Femur (tissue), 1 donor: ENCODE results near the gene ETV4.

ENCODE experiments used
- DNase-seq: peaks from one replicate; pipeline ENCODE4 v3.0.0-alpha.2; 2017

The ETV4 gene

GRCh38 chr17:43546319-43547188 is at the start of gene ETV4:
TSS of gene ETV4 (minus strand) at chr17:43546340. CDS start at chr17:43545617, 723 bp downstream.
- peak; percentile 95 for DNase-seq

GRCh38 chr17:43595466-43595865 is 49.3 kb upstream of the ETV4 start:
- no peak for DNase-seq

DNA sequence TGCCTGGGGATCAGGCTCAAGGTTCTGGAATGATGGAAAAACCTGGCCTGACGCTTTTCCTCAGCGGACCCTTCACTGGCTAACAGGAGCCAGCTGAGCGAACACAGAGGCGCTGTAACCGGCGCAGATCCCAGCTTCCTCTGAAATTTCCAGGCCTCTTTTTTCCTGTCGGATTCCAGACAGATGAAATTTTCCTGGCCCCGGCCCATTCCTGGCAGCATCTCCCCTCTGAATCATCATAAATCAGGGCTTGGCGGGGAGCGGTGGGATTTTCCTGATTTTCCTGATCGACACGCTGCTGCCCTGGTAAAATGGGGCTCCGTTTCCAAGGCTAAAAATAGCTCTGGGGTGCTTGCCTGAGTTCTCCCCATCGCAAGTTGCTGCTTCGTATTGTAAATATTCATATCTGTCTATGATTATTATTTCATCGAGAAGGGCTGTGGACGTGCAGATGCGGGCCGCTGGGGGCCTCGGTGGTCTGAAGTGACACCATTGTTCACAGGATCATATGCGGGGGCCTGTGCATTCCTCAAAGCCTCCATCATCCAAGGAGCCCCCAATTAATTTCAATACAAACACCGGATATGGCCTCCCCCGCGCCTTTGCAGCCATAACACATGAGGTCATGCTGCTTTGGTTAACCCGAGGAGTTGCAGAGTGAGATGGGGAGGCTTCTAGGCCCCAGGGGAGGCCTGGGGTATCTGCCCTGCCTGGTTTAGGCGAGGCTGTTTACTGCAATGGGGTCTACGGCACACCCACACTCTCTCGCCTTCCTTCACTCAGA is 45.8 kb upstream of the ETV4 start:
- DNase-seq, result peak; percentile 94

DNA sequence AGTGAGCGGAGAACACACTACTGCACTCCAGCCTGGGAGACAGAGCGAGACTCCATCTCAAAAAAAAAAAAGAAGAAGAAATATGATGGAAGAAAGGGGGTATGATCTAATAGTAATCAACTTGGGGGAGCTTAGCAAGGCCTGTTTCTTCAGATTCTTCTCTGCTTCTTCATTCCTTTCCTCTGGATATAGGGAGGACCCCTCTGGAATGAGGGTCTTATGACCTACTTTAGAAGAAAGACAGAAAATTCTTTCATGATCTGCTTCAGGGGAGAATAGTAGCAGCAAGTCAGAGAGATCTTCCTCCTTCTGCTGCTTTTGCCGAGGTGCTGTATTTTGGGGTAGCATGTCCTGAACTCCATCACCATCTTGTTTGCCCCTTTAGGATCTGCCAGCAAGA is 44.9 kb upstream of the ETV4 start:
- DNase-seq, result no peak

DNA sequence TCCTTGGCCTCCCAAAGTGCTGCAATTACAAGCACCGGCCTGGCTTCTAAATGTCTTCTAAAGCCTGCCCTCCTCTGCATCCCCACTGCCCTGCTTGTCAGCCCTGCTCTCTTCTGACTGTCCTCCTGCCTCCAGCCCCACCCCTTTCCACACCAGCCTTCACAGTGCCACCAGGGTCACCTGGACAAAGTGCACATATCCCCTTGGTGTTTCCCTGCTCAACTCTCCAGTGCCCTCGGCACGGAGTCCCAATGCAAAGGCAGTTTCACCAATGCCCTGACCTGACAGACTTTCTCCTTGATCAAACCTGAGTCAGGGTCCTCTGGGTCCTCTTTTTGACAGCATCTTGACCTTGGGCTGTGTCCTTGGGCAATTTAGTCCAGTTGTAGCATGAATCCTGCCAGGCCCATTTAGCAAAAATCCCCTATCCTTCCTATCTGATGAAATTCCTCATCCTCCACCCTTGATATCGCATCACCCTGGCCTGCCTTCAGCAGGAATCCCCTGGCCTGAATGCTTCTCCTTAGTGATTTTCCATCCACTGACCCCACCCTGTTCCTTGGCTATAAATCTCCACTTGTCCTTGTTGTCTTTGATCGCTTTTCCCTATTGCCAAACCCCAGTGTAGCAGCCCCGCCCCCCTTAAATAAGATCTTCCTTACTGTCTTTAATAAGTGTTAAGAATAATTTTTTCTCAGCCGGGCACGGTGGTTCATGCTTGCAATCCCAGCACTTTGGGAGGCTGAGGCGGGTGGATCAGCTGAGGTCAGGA is 42.7 kb upstream of the ETV4 start:
- no peak for DNase-seq

GRCh38 chr17:43588121-43588520 is 42.0 kb upstream of the ETV4 start:
- no peak for DNase-seq

DNA sequence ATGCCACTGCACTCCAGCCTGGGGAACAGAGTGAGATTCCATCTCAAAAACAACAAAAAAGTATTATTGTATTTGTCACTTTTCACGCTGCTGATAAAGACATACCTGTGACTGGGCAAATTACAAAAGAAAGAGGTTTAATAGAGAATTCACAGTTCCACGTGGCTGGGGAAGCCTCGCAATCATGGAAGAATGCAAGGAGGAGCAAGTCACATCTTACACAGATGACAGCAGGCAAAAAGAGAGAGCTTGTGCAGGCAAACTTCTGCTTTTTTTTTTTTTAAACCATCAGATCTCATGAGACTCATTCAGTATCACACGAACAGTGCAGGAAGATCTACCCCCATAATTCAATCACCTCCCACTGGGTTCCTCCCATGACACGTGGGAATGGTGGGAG is 41.5 kb upstream of the ETV4 start:
- no peak for DNase-seq

DNA sequence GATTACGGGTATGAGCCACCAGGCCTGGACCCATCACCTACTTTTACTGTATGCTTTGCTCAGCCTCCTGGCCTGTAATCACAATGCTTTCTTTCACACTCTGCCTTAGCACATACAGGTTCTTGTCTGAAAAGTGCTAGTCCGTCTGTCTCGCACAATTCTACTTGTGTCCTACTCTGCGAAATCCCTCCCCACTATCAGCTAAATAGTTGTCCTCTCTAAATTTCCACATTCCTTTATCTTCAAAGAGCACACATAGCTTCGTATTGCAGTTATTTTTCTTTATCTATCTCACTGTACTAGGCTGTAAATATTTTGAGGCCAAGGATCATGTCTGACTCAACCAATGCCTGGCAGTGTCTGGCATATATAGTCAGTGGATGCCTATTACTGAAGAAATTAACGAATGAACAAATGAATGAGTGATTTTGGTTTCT is 38.5 kb upstream of the ETV4 start:
- DNase-seq, result no peak

GRCh38 chr17:43583332-43583731 is 37.2 kb upstream of the ETV4 start:
- no peak for DNase-seq

DNA sequence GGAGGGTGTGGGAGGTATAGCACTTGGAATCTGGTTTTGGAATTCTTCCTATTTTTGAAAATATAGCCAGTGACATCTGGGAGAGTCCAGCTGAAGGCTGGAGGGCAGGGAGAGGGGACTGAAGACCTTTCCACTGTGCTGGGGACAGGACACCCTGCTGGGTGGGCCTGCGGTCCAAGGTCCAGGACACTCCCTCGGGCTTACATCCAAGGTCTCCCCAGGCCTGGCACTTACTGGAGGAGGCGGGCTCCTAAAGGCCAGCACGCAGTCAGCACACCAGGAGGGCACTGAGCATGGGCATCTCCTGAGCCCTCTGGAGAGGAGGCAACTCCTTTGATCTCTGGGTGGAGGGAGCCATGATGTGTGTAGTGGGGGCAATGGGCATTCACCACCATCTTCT is 35.5 kb upstream of the ETV4 start:
- no peak for DNase-seq

- no peak for DNase-seq
These were observed 35.0 kb upstream of the ETV4 start for GRCh38 chr17:43581130-43581529.

- DNase-seq, result no peak
These were observed 33.5 kb upstream of the ETV4 start for GRCh38 chr17:43579566-43580140.

DNA sequence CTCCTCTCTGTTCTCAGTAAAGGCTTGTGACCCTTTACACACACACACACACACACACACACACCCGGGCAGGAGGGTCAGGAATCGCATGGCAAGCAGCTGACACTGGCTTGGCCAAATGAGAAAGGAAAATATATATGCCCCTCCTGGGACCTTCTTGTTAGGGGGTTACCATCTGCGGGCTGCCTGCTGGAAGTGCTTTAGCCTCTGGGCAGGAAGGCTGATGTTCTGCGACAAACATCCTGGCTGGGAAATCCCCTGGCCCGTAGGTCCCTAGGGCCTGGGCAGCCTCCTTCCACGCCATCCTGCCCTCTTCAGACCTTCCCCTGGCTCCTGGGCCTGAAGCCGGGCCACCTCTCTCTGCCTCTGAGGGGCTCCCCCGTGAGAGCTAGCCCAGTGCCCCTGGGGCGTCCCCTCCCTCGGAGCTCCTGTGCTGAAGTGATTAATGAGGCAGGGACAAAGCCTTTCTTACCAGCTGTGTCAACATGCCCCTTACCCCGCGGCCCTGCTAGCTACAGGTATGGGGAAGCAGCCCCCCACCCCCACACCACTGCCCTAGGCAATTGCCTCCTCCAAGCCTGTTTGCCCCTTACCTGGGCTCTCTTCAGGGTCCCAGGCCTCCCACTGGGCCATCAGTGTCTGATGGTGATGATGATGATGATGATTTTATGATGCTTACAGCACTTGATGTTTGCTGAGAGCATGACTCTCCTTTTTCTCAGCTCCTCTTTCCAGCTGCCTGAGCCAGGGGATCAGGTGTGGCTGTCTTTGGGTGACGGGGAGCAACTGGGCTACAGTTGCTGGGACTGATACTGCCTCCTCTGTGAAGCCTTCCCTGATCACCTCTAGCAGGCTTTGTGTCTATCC is 32.8 kb upstream of the ETV4 start:
- peak; percentile 59 for DNase-seq

DNA sequence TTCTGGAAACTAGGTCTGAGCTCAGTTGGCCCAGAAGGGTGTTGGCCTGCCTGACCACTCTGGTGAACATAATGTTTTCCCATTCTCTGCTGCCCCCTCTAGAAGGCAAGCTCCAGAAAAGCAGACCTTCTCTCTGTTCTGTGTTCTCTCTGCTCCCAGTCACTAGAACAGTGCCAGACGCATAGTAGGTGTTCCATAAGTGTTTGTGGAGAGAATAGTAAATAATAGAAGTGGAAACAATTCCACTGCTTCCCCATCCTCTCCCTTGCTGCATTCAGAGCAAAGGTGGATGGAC is 32.2 kb upstream of the ETV4 start:
- no peak for DNase-seq

DNA sequence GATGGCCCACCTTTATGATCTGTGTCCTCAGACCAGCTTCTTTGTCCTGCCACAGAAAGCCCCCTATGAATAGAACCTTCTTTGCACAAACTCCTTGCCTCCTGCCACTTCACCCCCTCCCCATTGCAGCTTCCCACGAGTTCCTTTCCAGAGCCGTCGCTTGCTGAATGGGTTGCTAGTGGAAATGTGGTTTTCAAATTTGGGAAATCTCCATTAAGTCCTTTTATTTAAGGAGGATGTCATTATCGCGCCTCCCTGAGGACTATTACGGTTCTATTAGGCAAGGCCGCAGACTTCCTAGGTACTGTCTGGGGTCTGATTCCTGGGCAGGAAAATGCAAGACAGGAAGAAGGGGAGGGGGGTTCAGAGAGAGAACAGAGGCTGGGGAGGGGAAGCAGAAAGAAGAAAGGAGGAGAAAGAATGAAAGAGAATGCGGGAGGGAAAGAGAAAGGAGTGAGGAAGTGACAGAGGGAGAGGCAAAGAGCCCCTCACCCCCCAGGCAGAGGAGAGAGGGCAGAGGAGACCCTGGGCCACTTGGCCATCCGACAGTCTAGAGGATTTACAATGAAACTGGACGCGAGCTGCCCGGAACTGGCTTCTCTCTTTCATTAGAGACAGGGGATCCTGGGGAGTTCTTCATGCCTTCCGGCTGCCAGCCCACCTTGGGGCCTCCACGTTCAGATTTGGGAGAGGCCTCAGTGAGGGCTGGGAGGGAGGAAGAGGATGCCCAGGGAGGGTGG is 31.7 kb upstream of the ETV4 start:
- no peak for DNase-seq

- peak; percentile 86 for DNase-seq
These were observed 30.6 kb upstream of the ETV4 start for GRCh38 chr17:43576563-43577229.

DNA sequence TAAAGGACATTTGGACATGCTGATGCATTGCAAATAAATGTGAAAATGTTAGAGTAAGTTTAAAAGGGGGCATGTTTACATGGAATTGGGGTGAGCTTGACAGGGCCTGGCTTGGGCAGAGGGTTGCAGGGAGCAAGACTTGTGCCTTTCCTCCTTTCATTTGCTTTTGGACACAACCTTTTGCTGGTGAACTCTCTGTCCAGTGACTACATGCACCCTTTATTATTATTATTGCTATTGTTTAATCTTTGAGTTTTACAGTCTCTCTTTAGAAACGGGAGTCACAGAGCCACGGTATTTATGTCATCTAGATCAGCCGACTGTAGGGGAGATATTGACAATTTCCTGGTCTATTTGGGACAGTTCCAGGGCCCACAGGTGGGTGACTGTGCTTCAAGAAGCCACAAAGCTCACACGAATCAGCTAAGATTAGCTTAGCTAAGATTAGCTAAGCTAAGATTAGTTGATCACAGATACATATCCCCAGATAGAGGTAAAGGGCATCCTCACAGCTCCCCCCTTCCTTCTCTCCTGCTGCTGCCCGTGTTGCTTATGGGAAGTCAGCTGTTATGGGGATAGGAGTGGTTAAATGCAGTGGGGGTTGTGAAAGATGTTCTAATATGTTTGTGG is 28.9 kb upstream of the ETV4 start:
- no peak for DNase-seq

GRCh38 chr17:43574348-43574747 is 28.2 kb upstream of the ETV4 start:
- DNase-seq, result no peak

DNA sequence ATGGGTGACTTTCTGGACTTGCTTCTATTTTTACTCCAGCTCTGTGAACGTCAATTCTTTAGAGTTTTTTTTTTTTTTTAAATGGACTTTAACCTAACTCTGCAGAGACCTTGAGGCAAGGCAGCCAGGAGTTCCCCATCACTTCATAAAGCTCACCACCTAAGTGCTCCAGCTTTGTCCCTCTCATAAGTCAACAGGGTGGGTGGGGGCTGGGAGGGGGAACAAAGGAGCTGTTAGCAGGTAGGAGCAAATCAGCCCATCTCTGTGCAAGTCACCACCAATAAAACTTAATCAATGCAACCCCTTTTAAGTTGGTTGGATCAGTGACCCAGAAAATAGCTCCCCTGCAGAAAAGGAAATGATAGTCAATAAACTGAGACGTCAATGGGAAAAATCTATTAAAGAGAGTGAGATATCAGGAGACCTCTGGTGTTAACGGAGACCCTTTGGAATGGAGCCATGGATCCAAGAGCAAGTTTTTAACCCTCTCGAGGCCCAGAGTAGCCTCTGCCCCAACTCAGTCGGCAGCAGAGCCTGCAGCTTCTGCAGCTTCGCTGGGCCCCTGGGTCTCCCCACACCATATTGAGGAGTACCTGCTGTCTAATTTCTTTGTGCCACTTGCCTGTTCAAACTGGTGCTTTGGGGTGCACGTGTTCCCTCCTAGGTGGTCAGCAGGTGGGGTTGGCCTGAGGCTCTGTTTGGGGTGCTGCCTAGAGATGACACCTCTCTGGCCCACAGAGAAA is 27.6 kb upstream of the ETV4 start:
- DNase-seq, result no peak
